ENCODE data around the gene FUT8. TPM values are rescaled to one million over a fixed set of nuclear protein-coding genes. Genes with fewer than 3 reads are reported as not detected.

The FUT8 gene
- total and polyA plus RNA-seq, 2 of the 8 experiments (the other 6 are each of a cell fraction or from before 2014, with no cell fraction given) = 10.5 to 25.1 TPM

- Histone ChIP-seq H3K18ac (ENCODE audit: extremely low read depth, low read length) (no peak overlapping the region), H3K4me3 (ENCODE audit: extremely low read depth in 1 of 4, insufficient read depth in 2 of 4, low read depth in 3 of 4, low read length in 4 of 4) (no peak overlapping the region), H3K4me2 (ENCODE audit: insufficient read depth in 1 of 2, low read depth in 2 of 2, low read length in 2 of 2) (no peak overlapping the region), H2BK20ac (ENCODE audit: low read length) (no peak overlapping the region), H2BK5ac (ENCODE audit: low read depth, low read length) (no peak overlapping the region), H2AK5ac (ENCODE audit: low read depth, low read length) (no peak overlapping the region), H3K56ac (replicated peaks; ENCODE audit: insufficient read length, low read depth, low read length) (no peak overlapping the region), H3K4ac (replicated peaks; ENCODE audit: insufficient read length, low read depth, low read length) (no peak overlapping the region), H4K20me1 (replicated peaks in 1 of 2; ENCODE audit: control insufficient read depth in 1 of 2, insufficient read depth in 2 of 2, low read length in 2 of 2) (peaks cover 0 to 2% of the 10 kb centered on the region in 2 experiments), H3K27ac (ENCODE audit: low read depth, low read length) (no peak overlapping the region), H4K8ac (ENCODE audit: extremely low read depth, insufficient read depth, low read length) (no peak overlapping the region), H4K5ac (ENCODE audit: insufficient read length, low read depth, low read length) (no peak overlapping the region), H2BK12ac (ENCODE audit: low read depth, low read length) (no peak overlapping the region), H3K27me3 (replicated peaks in 1 of 4; ENCODE audit: control insufficient read depth in 3 of 4, extremely low read depth in 1 of 4, insufficient read depth in 3 of 4, low read length in 3 of 4) (no peaks in the 10 kb centered on the region), H3K4me1 (replicated peaks in 1 of 4; ENCODE audit: control insufficient read depth in 3 of 4, insufficient read depth in 4 of 4, low read length in 3 of 4) (peaks cover 0 to 3% (median 0%) of the 10 kb centered on the region in 4 experiments; a peak in 2 of 7 replicates), H2AFZ (ENCODE audit: low read length) (no peak overlapping the region), H2BK15ac (ENCODE audit: low read length) (no peak overlapping the region), H2BK120ac (replicated peaks; ENCODE audit: low read depth, low read length) (no peak overlapping the region), H3K9ac (replicated peaks in 1 of 4; ENCODE audit: extremely low read depth in 1 of 4, low read depth in 3 of 4, low read length in 3 of 4) (no peak overlapping the region), H3K23me2 (ENCODE audit: low read depth, low read length) (no peaks in the 10 kb centered on the region; the same call in 1 of the 2 replicates), H3K79me1 (ENCODE audit: low read depth, low read length) (no peaks in the 10 kb centered on the region), H4K91ac (replicated peaks; ENCODE audit: insufficient read length, low read length) (no peak overlapping the region), H3K36me3 (ENCODE audit: control insufficient read depth in 2 of 4, insufficient read depth in 4 of 4, low read length in 3 of 4) (no peaks in the 10 kb centered on the region), H3K14ac (ENCODE audit: insufficient read length) (no peak overlapping the region), H3K79me2 (ENCODE audit: control insufficient read depth in 1 of 2, insufficient read depth in 2 of 2, low read length in 2 of 2) (peaks cover 0 to 3% of the 10 kb centered on the region in 2 experiments; a peak in 2 of 4 replicates), H3K9me3 (ENCODE audit: insufficient read depth in 2 of 2, low read depth in 1 of 2, low read length in 1 of 2) (no peaks in the 10 kb centered on the region), H3K23ac (ENCODE audit: insufficient read length) (no peak overlapping the region)
- CTCF ChIA-PET (ENCODE audit: partially characterized antibody) = interaction anchor here (0.8 to 2.7 kb wide), 4 partner anchors 15 to 510 kb away, joined by 3 to 11 read pairs (median 6); no protein-coding TSS in a partner anchor
- POLR2A ChIA-PET (ENCODE audit: partially characterized antibody) = no interaction called here
- TF ChIP-seq CBX8 (IDR thresholded peaks at IDR 0.05; ENCODE audit: borderline replicate concordance, low read depth, low read length) = no peak
- 87% methylated on average over 1 of the region's 1 CpG; no CpG with 5 or more reads in 1 of the 2 experiments for WGBS, 2 experiments (ENCODE audit: extremely low coverage in 1 of 2, insufficient coverage in 1 of 2, insufficient read length in 1 of 2, insufficient replicate concordance in 2 of 2, low coverage in 1 of 2, low lambda C conversion rate in 2 of 2, missing lambda C conversion rate in 1 of 2)
- FAIRE-seq (no peak), DNase-seq (ENCODE audit: low read depth in 1 of 2, low spot score in 2 of 2) (no peak)
These were observed 37.1 kb downstream of the FUT8 start for GRCh38 chr14:65449647-65450046.

All from H1 (cell line).